Retinal pigment epithelial cell (primary cell): Measurements from ENCODE around the gene CLIC3.

ENCODE experiments used
- DNase-seq: peaks from one replicate; pipeline ENCODE4 v3.0.0-alpha.2; 2010; ENCODE audit warnings: low read depth
- H3K4me3 ChIP-seq: 2 replicates; pipeline ENCODE4 v1.5.1; 2011; ENCODE audit warnings: mild to moderate bottlenecking, low read length, control low read depth, moderate library complexity
- TF ChIP-seq, protein P1 (sequence below): conservative IDR thresholded peaks from 2 replicates; pipeline ENCODE4 v1.5.1; 2011; ENCODE audit warnings: low read depth, low read length, control low read depth, inconsistent platforms

The CLIC3 gene

DNA sequence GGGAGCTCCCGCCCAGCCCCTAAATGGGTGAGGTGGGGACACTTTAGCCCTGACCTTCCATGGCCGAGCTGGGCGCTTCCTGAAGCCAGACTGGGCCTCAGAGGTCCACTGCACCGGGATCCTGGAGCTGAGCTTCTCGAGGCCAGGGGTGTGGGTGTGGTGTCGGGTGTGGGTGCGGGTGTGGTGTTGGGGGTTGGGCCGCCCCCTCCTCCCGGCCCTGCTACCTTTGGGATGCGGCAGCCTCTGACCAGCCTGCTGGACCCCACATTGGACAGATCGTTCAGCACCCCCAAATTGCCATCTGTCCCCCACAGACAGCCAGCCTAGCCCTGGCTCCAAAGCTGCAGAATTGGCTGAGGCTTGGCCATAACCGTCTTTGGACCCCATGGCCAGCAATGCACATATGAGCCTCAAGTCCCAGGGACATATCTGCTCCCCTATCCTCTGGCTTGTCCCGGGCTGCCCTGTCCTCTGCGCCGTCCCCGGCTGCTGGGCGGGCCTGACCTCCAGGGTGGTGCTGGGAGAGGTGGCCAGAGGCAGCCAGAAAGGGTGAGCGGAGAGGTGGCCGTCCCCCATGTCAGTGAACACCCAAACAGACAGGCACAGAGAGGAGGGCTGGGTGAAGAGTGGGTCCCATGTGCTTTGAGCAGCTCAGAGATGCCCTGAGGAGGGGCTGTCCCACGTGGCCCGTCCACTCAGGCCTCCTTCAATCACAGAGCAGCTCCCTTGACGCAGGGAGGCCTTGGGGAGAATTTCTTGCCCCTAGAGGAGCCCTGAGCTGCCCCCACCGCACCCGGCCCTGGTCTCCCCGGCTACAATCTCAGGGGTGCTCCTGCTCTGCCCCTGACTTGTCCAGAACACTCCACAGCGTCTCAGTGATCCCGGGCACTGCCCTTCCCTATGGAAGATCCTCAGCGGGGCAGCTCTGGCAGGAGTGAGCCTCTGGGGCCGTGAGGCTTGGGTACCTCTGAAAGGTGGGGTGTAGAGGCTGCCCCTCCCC, 22.4 kb downstream of the CLIC3 start:
- DNase-seq = no peak
- TF ChIP-seq, protein P1, sequence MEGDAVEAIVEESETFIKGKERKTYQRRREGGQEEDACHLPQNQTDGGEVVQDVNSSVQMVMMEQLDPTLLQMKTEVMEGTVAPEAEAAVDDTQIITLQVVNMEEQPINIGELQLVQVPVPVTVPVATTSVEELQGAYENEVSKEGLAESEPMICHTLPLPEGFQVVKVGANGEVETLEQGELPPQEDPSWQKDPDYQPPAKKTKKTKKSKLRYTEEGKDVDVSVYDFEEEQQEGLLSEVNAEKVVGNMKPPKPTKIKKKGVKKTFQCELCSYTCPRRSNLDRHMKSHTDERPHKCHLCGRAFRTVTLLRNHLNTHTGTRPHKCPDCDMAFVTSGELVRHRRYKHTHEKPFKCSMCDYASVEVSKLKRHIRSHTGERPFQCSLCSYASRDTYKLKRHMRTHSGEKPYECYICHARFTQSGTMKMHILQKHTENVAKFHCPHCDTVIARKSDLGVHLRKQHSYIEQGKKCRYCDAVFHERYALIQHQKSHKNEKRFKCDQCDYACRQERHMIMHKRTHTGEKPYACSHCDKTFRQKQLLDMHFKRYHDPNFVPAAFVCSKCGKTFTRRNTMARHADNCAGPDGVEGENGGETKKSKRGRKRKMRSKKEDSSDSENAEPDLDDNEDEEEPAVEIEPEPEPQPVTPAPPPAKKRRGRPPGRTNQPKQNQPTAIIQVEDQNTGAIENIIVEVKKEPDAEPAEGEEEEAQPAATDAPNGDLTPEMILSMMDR = no peak
- H3K4me3 ChIP-seq = no peak overlapping the region

DNA sequence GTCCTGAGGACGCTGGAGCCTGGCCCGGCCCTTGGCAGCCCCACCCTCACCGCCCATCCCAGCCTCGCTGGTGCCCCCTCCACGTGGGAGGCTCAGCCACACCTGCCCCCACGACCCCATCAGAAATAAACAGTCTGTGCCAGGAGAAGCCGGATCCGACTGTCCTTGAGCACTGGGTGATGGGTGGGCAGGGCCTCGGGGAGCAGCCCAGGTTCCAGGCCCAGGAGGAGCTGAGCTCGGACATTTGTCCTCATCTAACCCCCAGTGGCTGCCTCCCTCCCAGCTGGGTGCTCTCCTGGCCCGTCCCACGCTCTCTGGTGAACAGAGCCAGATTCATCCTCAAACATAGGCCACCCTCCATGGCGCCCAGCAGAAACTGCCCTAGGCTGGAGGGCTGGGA, 23.6 kb downstream of the CLIC3 start:
- no peak overlapping the region for H3K4me3 ChIP-seq
- DNase-seq = no peak
- TF ChIP-seq, protein P1 = no peak

DNA sequence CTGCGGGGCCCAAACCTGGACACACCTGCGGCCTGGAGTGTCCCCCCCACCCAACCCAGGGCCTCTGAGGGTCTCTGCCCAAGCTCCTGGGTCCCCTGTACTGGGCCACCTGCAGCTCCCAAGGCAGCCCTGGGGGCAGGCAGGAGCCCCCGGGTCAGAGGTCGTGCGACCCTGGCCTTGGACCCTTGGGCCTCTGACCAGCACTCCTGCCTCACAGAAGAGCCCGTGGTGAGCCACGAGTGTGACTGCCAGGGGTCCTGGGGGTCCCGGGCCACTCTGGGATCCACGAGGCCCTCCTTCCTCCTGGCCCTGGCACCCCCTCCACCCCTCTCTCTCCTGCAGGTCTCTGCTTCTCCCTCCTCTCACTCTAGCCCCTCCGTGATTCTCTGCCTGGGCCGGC, 24.0 kb downstream of the CLIC3 start:
- TF ChIP-seq, protein P1 = no peak
- no peak overlapping the region for H3K4me3 ChIP-seq
- no peak for DNase-seq

DNA sequence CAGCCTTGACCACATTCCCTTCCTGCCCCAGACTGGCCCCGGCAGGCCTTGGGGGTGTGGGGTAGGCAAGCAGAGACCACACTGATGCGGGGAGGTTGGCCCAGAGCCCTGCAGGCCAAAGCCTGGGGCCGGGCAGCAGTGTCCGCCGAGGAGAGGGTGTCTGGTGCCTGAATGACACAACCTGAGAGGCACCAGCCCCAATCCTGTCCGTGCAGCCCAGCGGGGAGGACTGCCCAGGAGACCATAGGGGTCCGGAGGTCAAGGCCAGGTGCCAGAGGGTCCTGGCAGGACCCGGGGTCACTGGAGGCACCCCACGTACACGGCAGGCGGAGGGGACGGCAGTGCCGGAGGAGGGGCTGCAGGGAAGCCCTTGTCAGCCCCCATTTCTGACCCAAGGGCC, 24.6 kb downstream of the CLIC3 start:
- no peak for DNase-seq
- H3K4me3 ChIP-seq = no peak overlapping the region

DNA sequence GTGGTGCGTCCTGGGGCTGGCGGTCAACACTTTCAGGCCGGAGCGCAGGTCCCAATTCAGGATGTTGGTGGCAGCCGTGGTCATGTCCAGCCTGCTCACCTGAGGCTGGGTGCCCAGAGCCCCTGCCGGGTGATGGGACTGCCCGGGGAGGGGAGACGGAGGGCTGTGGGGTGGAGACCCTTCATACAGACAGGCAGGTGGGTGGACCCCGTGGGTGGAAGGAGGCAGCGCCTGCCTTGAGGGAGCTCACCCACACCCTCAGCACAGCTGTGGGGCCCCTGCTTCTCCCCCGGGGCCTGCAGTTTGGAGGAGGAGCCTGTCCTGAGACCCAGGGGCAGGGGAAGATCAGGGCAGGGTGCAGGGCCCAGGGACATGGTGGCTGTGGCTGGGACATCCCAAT, 26.0 kb downstream of the CLIC3 start:
- DNase-seq = no peak
- TF ChIP-seq, protein P1 = no peak
- no peak overlapping the region for H3K4me3 ChIP-seq

More for the DNA sequence above, 24.6 kb downstream of the CLIC3 start:
- TF ChIP-seq, protein P1 = no peak

DNA sequence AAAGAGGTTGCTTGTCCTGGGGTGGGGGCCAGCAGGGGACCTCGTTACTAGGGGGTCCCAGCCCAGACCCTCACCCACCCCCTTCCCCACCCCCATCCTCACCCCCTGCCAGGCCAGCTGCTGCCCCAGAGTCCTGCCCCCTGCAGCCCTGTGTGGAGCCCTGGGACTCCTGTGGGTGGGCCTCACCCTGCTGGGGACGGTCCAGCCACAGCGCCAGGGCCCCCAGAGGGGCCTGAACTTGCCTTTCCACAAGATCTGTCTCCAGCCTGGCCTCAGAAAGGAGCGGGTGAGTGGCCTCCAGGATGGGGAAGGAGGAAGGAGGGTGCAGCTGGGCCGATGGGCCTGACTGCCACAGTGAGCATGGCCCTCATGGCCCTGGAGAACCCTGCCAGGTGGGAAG, 26.6 kb downstream of the CLIC3 start:
- no peak overlapping the region for H3K4me3 ChIP-seq
- TF ChIP-seq, protein P1 = no peak

DNA sequence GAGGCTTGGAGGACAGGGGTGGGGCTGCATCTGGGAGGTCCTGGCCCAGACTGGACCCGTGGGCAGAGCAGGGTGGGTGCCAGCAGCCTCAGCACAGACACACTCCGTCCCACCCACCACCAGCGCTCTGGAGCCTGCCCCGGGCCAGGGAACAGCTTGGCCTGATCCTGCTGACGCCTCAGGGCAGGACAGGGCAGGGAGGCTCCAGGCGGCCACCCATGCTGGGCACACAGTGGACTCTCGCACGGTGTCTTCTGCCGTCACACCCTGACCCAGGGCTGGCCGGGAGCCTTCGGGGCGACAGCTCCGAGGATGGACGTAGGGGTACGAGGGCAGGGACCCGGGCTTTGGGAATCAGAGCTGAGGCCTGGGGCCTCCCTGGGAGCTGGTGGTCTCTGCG, 27.2 kb downstream of the CLIC3 start:
- TF ChIP-seq, protein P1 = no peak
- no peak overlapping the region for H3K4me3 ChIP-seq
- DNase-seq = no peak

More for the DNA sequence above, 26.6 kb downstream of the CLIC3 start:
- no peak for DNase-seq
